SU-DHL-6 (cell line): ENCODE measurements around the gene MTMR11.

Source experiments
- EZH2phosphoT487 ChIP-seq: fragments of 200-600 bp; sonication (generic), shearing (Covaris generic); conservative IDR thresholded peaks from 2 replicates; pipeline ENCODE4 v1.6.1; 2018; ENCODE audit warnings: mild to moderate bottlenecking, antibody characterized with exemption, low read length, moderate library complexity, mixed read lengths
- TF ChIP-seq, protein P1 (sequence below): fragments of 200-600 bp; sonication (generic); IDR thresholded peaks from one replicate; pipeline ENCODE4 v1.5.1; 2017; ENCODE audit warnings: antibody characterized with exemption, mild to moderate bottlenecking, low read length, moderate library complexity; ENCODE audit not compliant: insufficient read depth, poor library complexity, severe bottlenecking

DNA sequence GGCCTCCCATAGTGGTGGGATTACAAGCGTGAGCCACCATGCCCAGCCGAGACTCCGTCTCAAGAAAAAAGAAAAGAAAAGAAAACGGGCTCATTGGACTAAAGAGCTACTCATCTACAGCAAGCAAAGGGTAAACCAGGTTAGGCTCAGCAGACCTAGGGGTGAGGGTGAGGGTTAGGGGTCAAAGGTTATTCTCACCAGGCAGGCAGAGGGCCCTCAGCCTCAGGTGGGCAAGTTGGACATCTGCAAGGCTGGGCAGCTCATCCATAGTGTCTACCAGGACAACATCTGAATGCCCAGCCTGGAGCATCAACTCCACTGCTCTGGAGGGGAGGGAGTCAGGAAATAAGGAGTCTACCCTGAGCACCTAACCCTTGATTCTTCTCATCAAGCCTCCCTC lies 3.5 kb downstream of the MTMR11 start:
- TF ChIP-seq, protein P1, sequence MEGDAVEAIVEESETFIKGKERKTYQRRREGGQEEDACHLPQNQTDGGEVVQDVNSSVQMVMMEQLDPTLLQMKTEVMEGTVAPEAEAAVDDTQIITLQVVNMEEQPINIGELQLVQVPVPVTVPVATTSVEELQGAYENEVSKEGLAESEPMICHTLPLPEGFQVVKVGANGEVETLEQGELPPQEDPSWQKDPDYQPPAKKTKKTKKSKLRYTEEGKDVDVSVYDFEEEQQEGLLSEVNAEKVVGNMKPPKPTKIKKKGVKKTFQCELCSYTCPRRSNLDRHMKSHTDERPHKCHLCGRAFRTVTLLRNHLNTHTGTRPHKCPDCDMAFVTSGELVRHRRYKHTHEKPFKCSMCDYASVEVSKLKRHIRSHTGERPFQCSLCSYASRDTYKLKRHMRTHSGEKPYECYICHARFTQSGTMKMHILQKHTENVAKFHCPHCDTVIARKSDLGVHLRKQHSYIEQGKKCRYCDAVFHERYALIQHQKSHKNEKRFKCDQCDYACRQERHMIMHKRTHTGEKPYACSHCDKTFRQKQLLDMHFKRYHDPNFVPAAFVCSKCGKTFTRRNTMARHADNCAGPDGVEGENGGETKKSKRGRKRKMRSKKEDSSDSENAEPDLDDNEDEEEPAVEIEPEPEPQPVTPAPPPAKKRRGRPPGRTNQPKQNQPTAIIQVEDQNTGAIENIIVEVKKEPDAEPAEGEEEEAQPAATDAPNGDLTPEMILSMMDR = no peak
- TF ChIP-seq EZH2phosphoT487 = no peak
